Measurements from ENCODE around the gene ARHGAP22.

- TF ChIP-seq CTCF (IDR thresholded peaks at IDR 0.05; ENCODE audit: insufficient read depth, low read depth, low read length) (no peak), EZH2 (IDR thresholded peaks at IDR 0.05; ENCODE audit: insufficient read depth, low read length) (no peak)
Measured at GRCh38 chr10:48414778-48415177, 190.1 kb downstream of the ARHGAP22 start.

Data from astrocyte (in vitro differentiated cells and primary cell).